Epidermal melanocyte (primary cell): ENCODE measurements around the gene EIF5A2.
"Not testable (repeated sequence)": the region's sequence is repeated elsewhere in the genome, so short reads cannot be mapped to it uniquely, and the experiment has no call there.

ENCODE experiments used
- DNase-seq: peaks from one replicate; pipeline ENCODE4 v3.0.0; 2011; ENCODE audit warnings: low spot score; ENCODE audit not compliant: insufficient read length

The EIF5A2 gene

GRCh38 chr3:170897199-170897598, 11.2 kb downstream of the EIF5A2 start:
- DNase-seq: not testable (repeated sequence)

- no peak for DNase-seq
Observed at GRCh38 chr3:170896781-170897180, 11.7 kb downstream of the EIF5A2 start.

GRCh38 chr3:170896333-170896732, 12.1 kb downstream of the EIF5A2 start:
- not testable (repeated sequence) for DNase-seq

- no peak for DNase-seq
Observed at GRCh38 chr3:170893895-170894294, 14.5 kb downstream of the EIF5A2 start.

GRCh38 chr3:170889630-170890029, 18.8 kb downstream of the EIF5A2 start:
- no peak for DNase-seq

GRCh38 chr3:170889132-170889531, 19.3 kb downstream of the EIF5A2 start:
- DNase-seq: no peak

GRCh38 chr3:170884109-170884930, 24.1 kb downstream of the EIF5A2 start:
- DNase-seq: not testable (repeated sequence)

- not testable (repeated sequence) for DNase-seq
Observed at GRCh38 chr3:170878688-170879087, 29.7 kb downstream of the EIF5A2 start.

GRCh38 chr3:170877311-170877710, 31.1 kb downstream of the EIF5A2 start:
- not testable (repeated sequence) for DNase-seq

GRCh38 chr3:170876537-170876936, 31.9 kb downstream of the EIF5A2 start:
- DNase-seq: no peak

- DNase-seq: peak; percentile 77
Observed at GRCh38 chr3:170869645-170870593, 38.5 kb downstream of the EIF5A2 start, which contains the start of gene RPL22L1. RPL22L1 (minus strand) TSS chr3:170870195; CDS start chr3:170870167, 28 bp downstream.

GRCh38 chr3:170869239-170869590, 39.2 kb downstream of the EIF5A2 start:
- no peak for DNase-seq

GRCh38 chr3:170868577-170869238, 39.7 kb downstream of the EIF5A2 start:
- no peak for DNase-seq

GRCh38 chr3:170867143-170867937, 41.1 kb downstream of the EIF5A2 start:
- no peak for DNase-seq

- DNase-seq: no peak
Observed at GRCh38 chr3:170866499-170866898, 41.9 kb downstream of the EIF5A2 start.

GRCh38 chr3:170865209-170866094, 43.0 kb downstream of the EIF5A2 start:
- no peak for DNase-seq

- DNase-seq: no peak
Observed at GRCh38 chr3:170864525-170865208, 43.8 kb downstream of the EIF5A2 start.

GRCh38 chr3:170863816-170864215, 44.6 kb downstream of the EIF5A2 start:
- no peak for DNase-seq
